Measurements from ENCODE around the gene TRIM2. TPM values are rescaled to one million over a fixed set of nuclear protein-coding genes. Genes with fewer than 3 reads are reported as not detected.

TRIM2 gene
- total RNA-seq, 1 donor from 2014 or later = 35.9 TPM

- ATAC-seq (no peak), DNase-seq (no peak)
- Histone ChIP-seq H3K36me3 (peaks cover 9% of the 10 kb centered on the region), H3K4me1 (no peaks in the 10 kb centered on the region), H3K27ac (no peak overlapping the region), H3K27me3 (no peaks in the 10 kb centered on the region), H3K4me3 (no peak overlapping the region), H3K9me3 (no peaks in the 10 kb centered on the region)
- TF ChIP-seq CTCF (IDR thresholded peaks at IDR 0.05) = no peak
- intact Hi-C loops (cut with DNase I) = no loop called here
These were observed 77.2 kb downstream of the TRIM2 start for GRCh38 chr4:153281476-153281875.

- no peak for TF ChIP-seq CTCF (IDR thresholded peaks at IDR 0.05)
- Histone ChIP-seq H3K27me3 (no peaks in the 10 kb centered on the region), H3K4me1 (no peaks in the 10 kb centered on the region), H3K4me3 (no peak overlapping the region), H3K9me3 (no peaks in the 10 kb centered on the region), H3K36me3 (peaks cover 6% of the 10 kb centered on the region), H3K27ac (no peak overlapping the region)
- no peak for ATAC-seq
- intact Hi-C loops (cut with DNase I) = no loop called here
- no peak for DNase-seq
These were observed 77.8 kb downstream of the TRIM2 start for GRCh38 chr4:153282023-153282422.

- peaks cover 5% of the 10 kb centered on the region for H3K36me3 ChIP-seq
- no peaks in the 10 kb centered on the region for H3K27me3 ChIP-seq
- ATAC-seq = no peak
- DNase-seq = no peak
- intact Hi-C loops (cut with DNase I) = no loop called here
- no peak overlapping the region for H3K27ac ChIP-seq
- no peaks in the 10 kb centered on the region for H3K4me1 ChIP-seq
- no peak for TF ChIP-seq CTCF (IDR thresholded peaks at IDR 0.05)
- H3K4me3 ChIP-seq = no peak overlapping the region
- no peaks in the 10 kb centered on the region for H3K9me3 ChIP-seq
These were observed 79.0 kb downstream of the TRIM2 start for GRCh38 chr4:153283260-153283659.

GRCh38 chr4:153290134-153290533, 85.9 kb downstream of the TRIM2 start:
- intact Hi-C loops (cut with DNase I) = no loop called here
- no peak for DNase-seq
- no peak for ATAC-seq

GRCh38 chr4:153291562-153291961, 87.3 kb downstream of the TRIM2 start:
- Histone ChIP-seq H3K27ac (no peak overlapping the region), H3K36me3 (no peaks in the 10 kb centered on the region), H3K4me1 (peaks cover 6% of the 10 kb centered on the region), H3K4me3 (no peak overlapping the region), H3K27me3 (no peaks in the 10 kb centered on the region), H3K9me3 (no peaks in the 10 kb centered on the region)
- ATAC-seq (no peak), DNase-seq (no peak)
- TF ChIP-seq CTCF (IDR thresholded peaks at IDR 0.05) = no peak
- intact Hi-C loops (cut with DNase I) = no loop called here

More at GRCh38 chr4:153290134-153290533, 85.9 kb downstream of the TRIM2 start:
- Histone ChIP-seq H3K36me3 (no peaks in the 10 kb centered on the region), H3K4me3 (no peak overlapping the region), H3K27me3 (no peaks in the 10 kb centered on the region), H3K4me1 (no peaks in the 10 kb centered on the region), H3K27ac (no peak overlapping the region), H3K9me3 (no peaks in the 10 kb centered on the region)
- TF ChIP-seq CTCF (IDR thresholded peaks at IDR 0.05) = no peak

Measured in upper lobe of right lung (tissue), 1 donor.